Measurements from ENCODE around the gene LEPR.

DNA sequence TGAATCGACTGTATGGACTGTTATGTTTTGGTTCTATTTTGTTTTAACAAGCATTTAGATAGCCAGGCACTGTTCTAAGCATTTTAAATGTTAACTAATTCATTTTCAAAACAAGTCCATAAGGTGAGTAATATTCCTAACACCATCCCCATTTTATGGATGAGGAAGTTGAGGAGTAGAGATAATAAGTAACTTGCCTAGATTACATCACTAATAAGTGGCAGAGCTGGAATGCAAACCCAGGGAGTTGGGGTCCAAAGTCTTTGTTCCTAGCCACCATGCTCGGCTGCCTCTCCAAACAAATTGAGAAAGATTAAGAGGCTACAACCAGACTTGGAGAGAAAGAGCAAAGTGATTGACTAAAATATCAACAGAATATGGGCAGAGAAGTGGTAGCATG lies 12.6 kb upstream of the LEPR start:
- TF ChIP-seq EZH2 (IDR thresholded peaks at IDR 0.05; ENCODE audit: borderline replicate concordance, low read depth, low read length, poor library complexity, severe bottlenecking) = no peak
- TF ChIP-seq, protein P1, sequence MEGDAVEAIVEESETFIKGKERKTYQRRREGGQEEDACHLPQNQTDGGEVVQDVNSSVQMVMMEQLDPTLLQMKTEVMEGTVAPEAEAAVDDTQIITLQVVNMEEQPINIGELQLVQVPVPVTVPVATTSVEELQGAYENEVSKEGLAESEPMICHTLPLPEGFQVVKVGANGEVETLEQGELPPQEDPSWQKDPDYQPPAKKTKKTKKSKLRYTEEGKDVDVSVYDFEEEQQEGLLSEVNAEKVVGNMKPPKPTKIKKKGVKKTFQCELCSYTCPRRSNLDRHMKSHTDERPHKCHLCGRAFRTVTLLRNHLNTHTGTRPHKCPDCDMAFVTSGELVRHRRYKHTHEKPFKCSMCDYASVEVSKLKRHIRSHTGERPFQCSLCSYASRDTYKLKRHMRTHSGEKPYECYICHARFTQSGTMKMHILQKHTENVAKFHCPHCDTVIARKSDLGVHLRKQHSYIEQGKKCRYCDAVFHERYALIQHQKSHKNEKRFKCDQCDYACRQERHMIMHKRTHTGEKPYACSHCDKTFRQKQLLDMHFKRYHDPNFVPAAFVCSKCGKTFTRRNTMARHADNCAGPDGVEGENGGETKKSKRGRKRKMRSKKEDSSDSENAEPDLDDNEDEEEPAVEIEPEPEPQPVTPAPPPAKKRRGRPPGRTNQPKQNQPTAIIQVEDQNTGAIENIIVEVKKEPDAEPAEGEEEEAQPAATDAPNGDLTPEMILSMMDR (conservative IDR thresholded peaks at IDR 0.05; ENCODE audit: low read depth, low read length) = no peak

Data from A673 (cell line).